Activated CD8-positive, alpha-beta memory T cell treated with anti-CD3 and anti-CD28 coated beads for 48 hours (primary cell): ENCODE data around the gene CHIC2.
A peak's percentile ranks its signal among the peaks of the same experiment; 100 is the strongest.
"Not testable (repeated sequence)": the region's sequence is repeated elsewhere in the genome, so short reads cannot be mapped to it uniquely, and the experiment has no call there.

Experiments
- DNase-seq, 3 experiments: peaks; one replicate each; pipeline ENCODE4 v3.0.0-alpha.2; 2020; ENCODE audit warnings: low read depth in 2 of 3, low spot score in 2 of 3

CHIC2 gene

GRCh38 chr4:54064317-54065111, at the start of gene CHIC2:
CHIC2 (minus strand) TSS chr4:54064605; CDS start chr4:54064300, 305 bp downstream.
- DNase-seq: peak; percentile 78 to 95 (median 88)

GRCh38 chr4:54113206-54113605, 48.8 kb upstream of the CHIC2 start:
- not testable (repeated sequence) for DNase-seq

DNA sequence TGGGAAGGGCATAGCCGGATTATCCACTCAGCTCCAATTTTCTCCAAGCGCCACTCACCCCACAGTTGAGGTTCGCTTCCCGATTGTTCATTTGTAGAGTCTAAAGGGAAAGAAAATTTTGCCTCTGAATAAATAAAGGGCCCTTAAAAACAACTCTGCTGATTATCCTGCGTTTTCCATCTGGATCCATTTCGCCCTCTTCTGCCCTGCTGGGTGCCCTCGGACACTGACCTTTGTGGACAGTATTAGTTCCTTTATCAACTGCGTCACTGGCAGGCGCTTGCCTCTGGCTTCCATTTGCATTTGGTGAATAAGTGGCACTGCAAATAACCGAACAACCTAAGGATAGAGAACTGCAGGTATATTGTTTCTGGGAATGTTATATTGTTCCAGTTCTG, 45.6 kb upstream of the CHIC2 start:
- DNase-seq: no peak

DNA sequence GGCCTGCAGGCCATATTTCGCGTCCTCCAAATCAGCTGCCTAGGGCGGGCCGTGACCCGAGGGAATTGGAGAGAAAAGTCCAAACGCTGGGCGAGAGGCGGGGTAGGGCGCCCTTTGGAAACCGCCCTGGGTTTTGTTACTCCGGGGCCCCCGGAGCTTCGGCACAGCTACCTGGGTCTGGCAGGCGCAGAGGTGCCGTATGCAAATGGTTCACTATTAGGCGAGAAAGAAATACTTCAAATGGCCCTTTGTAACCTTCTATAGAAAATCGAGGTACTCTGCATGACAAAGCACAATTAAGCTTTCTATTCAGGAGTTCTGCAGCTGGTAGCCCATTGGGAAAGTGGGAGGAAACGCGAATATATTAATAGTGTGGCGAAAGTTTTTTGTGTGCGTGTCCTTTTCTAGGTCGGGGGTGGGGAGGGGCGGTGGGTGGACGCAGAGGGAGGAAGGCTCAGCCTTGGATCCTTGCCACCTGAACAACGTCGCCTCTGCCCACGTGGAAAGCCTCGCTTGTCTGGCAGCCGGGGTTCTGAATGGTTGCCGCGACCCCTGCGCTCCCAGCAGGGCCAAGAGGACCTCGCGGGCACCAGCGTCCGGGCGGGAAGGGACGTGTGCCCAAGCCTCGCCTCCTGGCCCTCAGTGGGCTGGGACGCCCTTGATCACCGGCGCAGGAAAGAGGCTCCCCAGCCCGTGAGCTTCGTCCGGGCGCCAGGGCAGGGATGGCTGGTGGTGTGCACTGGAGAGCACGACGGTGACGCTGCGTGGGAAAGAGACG, 45.0 kb upstream of the CHIC2 start:
- no peak for DNase-seq

DNA sequence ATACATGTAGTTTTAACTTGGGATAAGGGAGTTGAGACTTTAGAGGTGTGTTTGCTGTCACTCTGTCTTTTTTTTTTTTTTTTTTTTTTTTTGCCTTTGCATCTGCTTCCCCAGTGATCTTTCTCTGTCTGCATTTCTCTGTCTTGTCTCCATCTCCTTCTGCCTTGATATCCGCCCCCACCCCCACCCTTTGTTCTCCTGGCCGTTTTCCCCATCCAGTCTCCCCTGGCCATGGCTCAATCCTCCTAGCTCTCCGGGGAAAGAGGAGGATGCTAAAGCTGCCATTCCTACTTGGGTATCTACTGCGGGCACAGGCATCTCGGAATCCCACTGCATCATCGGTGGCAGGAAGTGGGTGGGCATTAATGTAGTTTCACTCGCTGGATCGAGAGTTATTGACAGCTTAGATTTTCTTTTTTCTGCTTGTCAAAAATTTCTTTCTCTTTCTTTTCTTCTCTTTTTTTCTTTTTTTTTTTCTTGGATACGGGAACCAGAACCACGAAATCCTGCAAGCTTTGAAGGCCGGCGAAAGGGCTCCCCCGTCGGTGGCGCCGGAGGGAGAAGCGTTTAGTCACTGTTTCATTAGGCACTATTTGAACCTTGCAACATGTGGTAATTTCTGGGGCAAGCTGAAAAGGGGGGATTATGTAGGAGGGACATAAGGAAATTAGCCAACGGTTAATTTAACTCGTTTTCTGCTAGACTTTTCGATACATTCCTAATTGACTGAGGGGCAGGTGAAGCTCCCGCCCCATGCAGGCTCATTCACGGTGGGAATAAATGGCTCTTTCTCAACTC, 43.7 kb upstream of the CHIC2 start:
- no peak for DNase-seq

DNA sequence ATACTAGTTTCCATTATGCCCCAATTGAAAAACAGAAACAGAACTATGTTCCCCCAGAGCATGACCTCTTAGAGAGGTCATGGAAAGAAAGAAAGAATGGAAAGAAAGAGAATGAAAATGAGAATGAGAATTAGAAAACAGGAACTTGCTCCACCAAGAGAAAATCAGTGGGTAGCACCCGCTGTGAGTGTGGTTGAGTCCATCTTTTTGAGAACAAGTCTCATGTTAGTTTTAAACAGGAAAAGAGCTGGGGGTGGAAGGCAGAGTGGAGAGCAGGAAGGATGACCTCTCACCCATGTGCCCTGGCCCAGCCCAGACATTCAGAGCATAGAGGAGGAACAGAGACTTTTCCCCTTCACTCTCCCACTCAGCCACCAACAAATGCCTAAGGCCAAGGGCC, 40.5 kb upstream of the CHIC2 start:
- no peak for DNase-seq

- DNase-seq: no peak
Measured at GRCh38 chr4:54103190-54103574, 38.8 kb upstream of the CHIC2 start.

GRCh38 chr4:54102531-54103106, 38.2 kb upstream of the CHIC2 start:
- DNase-seq: no peak

- DNase-seq: no peak
Measured at GRCh38 chr4:54101190-54102041, 37.0 kb upstream of the CHIC2 start.

DNA sequence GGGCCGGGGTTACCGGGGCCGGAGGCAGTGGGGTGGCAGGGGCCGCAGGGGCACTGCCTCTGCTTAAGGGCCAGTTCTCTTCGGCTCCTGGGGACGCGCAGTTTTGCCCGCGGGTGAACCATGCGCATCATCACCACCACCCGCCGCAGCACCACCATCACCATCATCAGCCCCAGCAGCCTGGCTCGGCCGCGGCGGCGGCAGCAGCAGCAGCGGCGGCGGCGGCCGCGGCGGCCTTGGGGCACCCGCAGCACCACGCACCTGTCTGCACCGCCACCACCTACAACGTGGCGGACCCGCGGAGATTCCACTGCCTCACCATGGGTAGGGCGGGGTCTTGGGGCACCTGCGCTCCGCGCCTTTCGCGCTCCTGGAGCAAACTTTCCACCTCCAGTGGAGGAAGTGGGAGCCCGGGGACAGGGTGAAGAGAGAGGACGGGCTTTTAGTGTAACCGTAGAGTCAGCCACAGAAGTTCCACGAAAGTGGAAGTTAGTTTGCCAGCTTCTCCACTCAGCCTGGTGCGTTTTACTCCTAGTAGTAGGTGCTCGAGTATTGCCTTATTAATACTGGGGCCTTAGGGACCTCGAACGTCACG, 36.3 kb upstream of the CHIC2 start:
- DNase-seq: no peak

DNA sequence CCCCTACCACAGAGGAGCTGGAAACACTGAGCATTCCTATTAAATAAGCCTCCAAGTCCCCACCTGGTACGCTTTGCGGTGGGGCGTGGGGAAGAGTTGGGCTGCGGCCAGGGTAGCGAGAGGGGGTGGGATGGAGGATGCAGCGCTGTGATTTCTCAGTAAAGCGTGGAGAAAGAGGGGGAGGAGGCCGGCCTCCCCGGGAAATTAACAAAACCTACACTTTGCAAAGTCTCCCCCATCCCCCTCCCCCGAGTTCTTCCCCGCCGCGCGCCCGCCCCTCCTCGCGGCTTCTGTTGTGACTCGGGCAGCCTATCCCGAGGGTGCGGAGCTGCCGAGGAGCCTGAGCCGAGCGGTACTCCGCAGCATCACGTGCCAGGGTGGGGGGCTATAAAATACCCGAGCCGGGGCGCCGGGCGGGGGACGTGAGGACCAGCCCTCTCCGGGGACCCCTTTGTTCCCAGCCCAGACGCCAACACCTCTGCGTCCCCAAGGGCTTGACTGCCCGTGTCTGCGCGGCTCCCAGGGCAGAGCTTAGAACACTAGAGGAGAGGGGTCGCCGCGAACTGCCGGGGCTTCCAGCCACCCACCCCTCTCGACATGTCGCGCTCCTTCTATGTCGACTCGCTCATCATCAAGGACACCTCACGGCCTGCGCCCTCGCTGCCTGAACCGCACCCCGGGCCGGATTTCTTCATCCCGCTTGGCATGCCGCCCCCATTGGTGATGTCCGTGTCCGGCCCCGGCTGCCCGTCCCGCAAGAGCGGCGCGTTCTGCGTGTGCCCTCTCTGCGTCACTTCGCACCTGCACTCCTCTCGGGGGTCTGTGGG, 35.6 kb upstream of the CHIC2 start, which contains the start of gene GSX2:
Gene GSX2, plus strand, starts transcription at position 416 of the 827 bp plus-strand sequence. Its CDS starts 182 bp downstream, at position 598.
- no peak for DNase-seq

DNA sequence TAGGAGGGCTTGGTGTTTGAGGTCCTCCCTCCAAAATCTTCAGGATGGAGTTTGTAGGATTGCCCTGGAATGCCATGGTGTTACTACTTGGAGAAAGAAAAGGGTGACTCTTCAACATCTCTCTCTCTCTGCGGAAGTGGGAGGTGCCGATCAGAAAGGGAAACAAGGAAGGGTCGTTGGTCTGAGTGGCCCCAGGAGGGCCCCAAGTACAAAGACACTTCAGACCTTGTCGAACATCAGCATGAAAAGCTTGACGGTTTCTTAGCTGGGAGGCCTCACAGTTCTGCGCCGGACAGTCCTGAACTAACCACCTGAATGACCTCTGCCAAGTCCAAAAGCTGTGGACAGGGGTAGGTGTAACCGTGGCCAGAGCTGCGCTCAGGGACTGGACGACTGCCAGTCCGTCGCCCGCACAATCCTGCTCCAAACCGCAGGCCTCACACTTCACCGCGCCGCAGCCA, 34.9 kb upstream of the CHIC2 start:
- no peak for DNase-seq

GRCh38 chr4:54098375-54098774, 34.0 kb upstream of the CHIC2 start:
- no peak for DNase-seq

DNA sequence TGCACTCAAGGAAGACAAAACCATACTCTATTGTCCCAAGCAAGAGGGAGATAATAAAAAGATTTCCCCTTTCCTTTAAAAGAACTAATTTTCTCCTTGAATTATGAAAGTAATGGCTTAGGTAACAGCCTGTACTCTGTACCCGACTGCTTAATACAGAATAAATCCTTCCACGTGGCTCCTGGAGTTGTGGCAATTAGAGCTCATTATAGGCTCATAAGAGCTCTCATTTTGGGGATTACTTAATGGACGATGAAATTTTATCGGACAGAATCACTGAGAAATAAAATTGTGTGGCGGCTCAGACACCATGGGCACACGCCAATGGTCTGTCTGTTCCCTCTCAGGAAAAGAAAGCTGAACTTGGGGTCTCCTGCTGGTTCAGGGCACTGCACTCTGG, 32.7 kb upstream of the CHIC2 start:
- no peak for DNase-seq

- no peak for DNase-seq
Measured at GRCh38 chr4:54096295-54096962, 32.0 kb upstream of the CHIC2 start.

DNA sequence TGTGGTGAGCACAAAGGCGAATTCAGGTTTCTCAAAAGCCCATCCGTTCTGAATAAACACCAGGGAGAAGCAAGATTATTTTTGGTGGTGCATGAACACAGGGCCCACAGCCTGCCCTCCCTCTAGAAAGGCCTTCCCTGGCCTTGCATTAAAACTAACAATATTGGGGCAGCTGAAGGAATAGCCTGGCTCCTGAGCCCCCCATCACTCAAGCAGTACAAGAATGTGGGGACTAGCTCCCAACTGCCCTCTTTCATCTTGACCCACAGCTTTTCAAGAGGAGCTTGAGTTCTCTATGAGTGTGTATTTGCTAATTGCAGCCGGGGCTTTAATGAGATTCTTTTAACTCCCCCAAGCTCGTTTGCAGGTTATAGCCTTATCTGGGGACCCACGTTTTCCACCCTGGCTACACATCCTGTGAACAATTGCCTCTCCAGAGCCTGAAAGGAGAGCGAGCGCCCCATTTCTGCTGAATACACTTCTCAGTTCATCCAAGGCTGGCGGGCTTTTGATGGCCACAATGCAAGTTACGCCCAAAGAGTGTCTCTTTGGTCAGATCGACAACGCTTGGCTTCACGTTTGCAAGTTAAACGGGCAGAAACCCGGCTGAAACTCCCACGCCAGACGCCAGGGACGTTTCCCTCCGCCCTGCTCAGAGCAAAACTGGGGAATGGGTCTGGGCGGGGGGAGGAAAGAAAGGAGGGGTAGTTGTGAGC, 30.9 kb upstream of the CHIC2 start:
- no peak for DNase-seq

- DNase-seq: no peak
Measured at GRCh38 chr4:54094451-54094850, 30.0 kb upstream of the CHIC2 start.
